AG08395 (cell line): ENCODE measurements around the gene INPP5A.

Source experiments
- DNase-seq: peaks from one replicate; pipeline ENCODE4 v3.0.0; 2012; ENCODE audit warnings: mixed read lengths, low spot score

INPP5A gene

GRCh38 chr10:132743196-132743924 is 205.8 kb downstream of the INPP5A start:
- DNase-seq = peak; percentile 88

GRCh38 chr10:132743925-132744490 is 206.4 kb downstream of the INPP5A start:
- DNase-seq = no peak

GRCh38 chr10:132744839-132745238 is 207.3 kb downstream of the INPP5A start:
- no peak for DNase-seq

- DNase-seq = no peak
Measured at GRCh38 chr10:132745511-132745910, 207.9 kb downstream of the INPP5A start.

GRCh38 chr10:132745971-132746370 is 208.4 kb downstream of the INPP5A start:
- DNase-seq = no peak

GRCh38 chr10:132746386-132746785 is 208.8 kb downstream of the INPP5A start:
- no peak for DNase-seq

- DNase-seq = no peak
Measured at GRCh38 chr10:132746801-132747625, 209.4 kb downstream of the INPP5A start.

GRCh38 chr10:132748135-132748534 is 210.5 kb downstream of the INPP5A start:
- DNase-seq = no peak

GRCh38 chr10:132748545-132749370 is 211.2 kb downstream of the INPP5A start:
- no peak for DNase-seq

GRCh38 chr10:132749371-132749795 is 211.8 kb downstream of the INPP5A start:
- no peak for DNase-seq

GRCh38 chr10:132750936-132751335 is 213.3 kb downstream of the INPP5A start:
- DNase-seq = no peak

GRCh38 chr10:132752378-132752777 is 214.8 kb downstream of the INPP5A start:
- DNase-seq = no peak

- DNase-seq = no peak
Measured at GRCh38 chr10:132752961-132753360, 215.4 kb downstream of the INPP5A start.

GRCh38 chr10:132753596-132753995 is 216.0 kb downstream of the INPP5A start:
- no peak for DNase-seq

GRCh38 chr10:132754071-132754470 is 216.5 kb downstream of the INPP5A start:
- no peak for DNase-seq

- no peak for DNase-seq
Measured at GRCh38 chr10:132755166-132755711, 217.7 kb downstream of the INPP5A start.

GRCh38 chr10:132756591-132756990 is 219.0 kb downstream of the INPP5A start:
- no peak for DNase-seq

- DNase-seq = no peak
Measured at GRCh38 chr10:132757171-132757570, 219.6 kb downstream of the INPP5A start.

- no peak for DNase-seq
Measured at GRCh38 chr10:132758865-132759264, 221.3 kb downstream of the INPP5A start.

GRCh38 chr10:132761395-132762060 is 223.9 kb downstream of the INPP5A start:
- no peak for DNase-seq

GRCh38 chr10:132762267-132762666 is 224.7 kb downstream of the INPP5A start:
- no peak for DNase-seq
